Kidney (tissue), 14 donors: ENCODE data around the gene CGRRF1. TPM values are rescaled to one million over a fixed set of nuclear protein-coding genes. Genes with fewer than 3 reads are reported as not detected.
A peak's percentile ranks its signal among the peaks of the same experiment; 100 is the strongest.

Experiments used
- DNase-seq, 5 donors: peaks; one replicate each; pipeline ENCODE4 v3.0.0-alpha.2; 2013 to 2020
- FAIRE-seq: peaks from 2 replicates; lab custom pipeline; 2012; peaks lifted over from hg19 to GRCh38; lab: Jason Lieb, UNC
- H3K27ac ChIP-seq, 2 donors: one replicate each; pipeline ENCODE4 v1.7.0; 2013; ENCODE audit warnings: low read depth in 2 of 2, low read length in 2 of 2, inconsistent platforms in 1 of 2
- H3K27me3 ChIP-seq: one replicate; pipeline ENCODE4 v1.7.1; 2013; ENCODE audit warnings: low read length, inconsistent platforms; ENCODE audit not compliant: control insufficient read depth, insufficient read depth
- H3K36me3 ChIP-seq, 3 donors: one replicate each; pipeline versions ENCODE4 v1.7.0 to v1.7.1; 2013; ENCODE audit warnings: low read length in 3 of 3, control low read depth in 1 of 3, inconsistent platforms in 1 of 3; ENCODE audit not compliant: insufficient read depth in 3 of 3, control insufficient read depth in 2 of 3
- H3K4me1 ChIP-seq, 3 donors: one replicate each; pipeline versions ENCODE4 v1.7.0 to v1.7.1; 2013; ENCODE audit warnings: low read length in 3 of 3, inconsistent platforms in 1 of 3, low read depth in 1 of 3; ENCODE audit not compliant: control insufficient read depth in 2 of 3, insufficient read depth in 2 of 3
- H3K4me3 ChIP-seq, 3 donors: one replicate each; pipeline versions ENCODE4 v1.7.0 to v1.8.1; 2013; ENCODE audit warnings: low read length in 3 of 3, control low read depth in 1 of 3, inconsistent platforms in 1 of 3
- H3K9ac ChIP-seq, 3 donors: one replicate each; pipeline versions ENCODE4 v1.7.0 to v1.7.1; 2013; ENCODE audit warnings: low read length in 3 of 3, control low read depth in 1 of 3, inconsistent platforms in 1 of 3
- H3K9me3 ChIP-seq, 3 donors: one replicate each; pipeline versions ENCODE4 v1.7.0 to v1.7.1; 2013; ENCODE audit warnings: low read length in 3 of 3, control low read depth in 1 of 3, inconsistent platforms in 1 of 3; ENCODE audit not compliant: control insufficient read depth in 2 of 3, insufficient read depth in 1 of 3
- CTCF ChIP-seq: IDR thresholded peaks from 3 replicates; pipeline ENCODE4 v1.5.1; 2012; ENCODE audit warnings: mild to moderate bottlenecking, moderate library complexity, borderline replicate concordance; ENCODE audit not compliant: insufficient read depth; ENCODE audit errors: extremely low read depth
- intact Hi-C: fragments of 100-400 bp; cut with DNase I; formaldehyde crosslinking; loops from one replicate; pipeline ENCODE4 v1.11.1; 2022
- polyA plus RNA-seq: library from polyadenylated mRNA; stranded (reverse); fragments of 350-450 nt; fragmentation: Illumina TruSeq; extraction: RNeasy Lipid Tissue Mini Kit (QIAGEN cat#74804); gene quantifications from one replicate; pipeline ENCODE4 v1.2.3, GENCODE V29; 2014; ENCODE audit warnings: low read depth, low replicate concordance; ENCODE audit not compliant: insufficient read depth
- total RNA-seq: library from RNA; stranded (reverse); fragmentation: NEBNext Ultra II Directional; extraction: Animal tissue kit (Norgen Biotek cat#: 25700); gene quantifications from one replicate; pipeline ENCODE4 v1.2.1, GENCODE V29; 2021
- donor health status: control.
- donor health status: control.
- donor health status: control.
- donor health status: control.
- donor health status: control.
- donor health status: DM: yes; HTN: yes; CAD: no.
- donor health status: Normal renal cell carcinoma (clear cell type).

CGRRF1 gene
- total and polyA plus RNA-seq, 2 donors from 2014 or later = 19.6 to 26.2 TPM

- Histone ChIP-seq H3K27ac (peak overlapping the region; percentile 99), H3K27me3 (no peaks in the 10 kb centered on the region), H3K9me3 (no peaks in the 10 kb centered on the region), H3K9ac (peak overlapping the region; percentile 45 to 99 (median 86)), H3K4me1 (peaks cover 0 to 11% (median 4%) of the 10 kb centered on the region in 3 donors), H3K36me3 (no peaks in the 10 kb centered on the region), H3K4me3 (peak overlapping the region; percentile 44 to 83 (median 80))
- intact Hi-C loops = loop anchor here (10.0 kb wide), 1 partner anchor 131 kb away; no protein-coding TSS in a partner anchor
- DNase-seq (peak in 2 of 5 donors; percentile 73 to 78), FAIRE-seq (peak; percentile 92)
- peak; percentile 75 for TF ChIP-seq CTCF
Measured at GRCh38 chr14:54564071-54564867, 54.6 kb downstream of the CGRRF1 start.

- FAIRE-seq (no peak), DNase-seq (peak; percentile 60 to 93 (median 78))
Measured at GRCh38 chr14:54564868-54565784, 55.4 kb downstream of the CGRRF1 start.

More at GRCh38 chr14:54564868-54565784, 55.4 kb downstream of the CGRRF1 start:
- H3K4me3 ChIP-seq = peak overlapping the region; percentile 44 to 83 (median 80)
- no peaks in the 10 kb centered on the region for H3K27me3 ChIP-seq
- H3K9me3 ChIP-seq = no peaks in the 10 kb centered on the region
- H3K36me3 ChIP-seq = no peaks in the 10 kb centered on the region
- H3K4me1 ChIP-seq = peaks cover 0 to 12% (median 4%) of the 10 kb centered on the region in 3 donors
- H3K9ac ChIP-seq = peak overlapping the region; percentile 45 to 99 (median 86)
- H3K27ac ChIP-seq = peak overlapping the region; percentile 99
- TF ChIP-seq CTCF = peak; percentile 7
- intact Hi-C loops = loop anchor here (10.0 kb wide), 1 partner anchor 130 kb away; no protein-coding TSS in a partner anchor
